WI38 (cell line): ENCODE results near the gene AGR2.
"Not testable (repeated sequence)": the region's sequence is repeated elsewhere in the genome, so short reads cannot be mapped to it uniquely, and the experiment has no call there.

ENCODE experiments used
- H3K4me3 ChIP-seq: 2 replicates; pipeline ENCODE4 v1.5.1; 2011; ENCODE audit warnings: low read depth, mild to moderate bottlenecking, control low read depth, low read length
- CTCF ChIP-seq: IDR thresholded peaks from 2 replicates; pipeline ENCODE4 v1.5.1; 2012; ENCODE audit warnings: low read depth, mild to moderate bottlenecking, control low read depth, low read length

The AGR2 gene

GRCh38 chr7:16804674-16805439 lies at the start of gene AGR2:
Gene AGR2, minus strand, starts transcription at chr7:16804999. Its CDS starts 3,203 bp downstream, at chr7:16801796.
- no peak for TF ChIP-seq CTCF
- H3K4me3 ChIP-seq: no peak within 1 kb of the TSS

DNA sequence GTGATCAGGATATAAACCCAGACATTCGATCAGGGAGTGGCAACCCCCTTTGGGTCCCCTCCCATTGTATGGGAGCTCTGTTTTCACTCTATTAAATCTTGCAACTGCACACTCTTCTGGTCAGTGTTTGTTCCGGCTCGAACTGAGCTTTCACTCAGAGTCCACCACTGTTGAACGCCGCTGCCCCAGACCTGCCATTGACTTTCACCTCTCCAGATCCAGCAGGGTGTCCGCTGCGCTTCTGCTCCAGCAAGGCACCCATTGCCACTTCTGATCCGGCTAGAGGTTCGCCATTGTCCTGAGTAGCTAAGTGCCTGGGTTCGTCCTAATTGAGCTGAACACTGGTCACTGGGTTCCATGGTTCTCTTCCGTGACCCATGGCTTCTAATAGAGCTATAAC lies 48.4 kb upstream of the AGR2 start:
- H3K4me3 ChIP-seq: not testable (repeated sequence)

DNA sequence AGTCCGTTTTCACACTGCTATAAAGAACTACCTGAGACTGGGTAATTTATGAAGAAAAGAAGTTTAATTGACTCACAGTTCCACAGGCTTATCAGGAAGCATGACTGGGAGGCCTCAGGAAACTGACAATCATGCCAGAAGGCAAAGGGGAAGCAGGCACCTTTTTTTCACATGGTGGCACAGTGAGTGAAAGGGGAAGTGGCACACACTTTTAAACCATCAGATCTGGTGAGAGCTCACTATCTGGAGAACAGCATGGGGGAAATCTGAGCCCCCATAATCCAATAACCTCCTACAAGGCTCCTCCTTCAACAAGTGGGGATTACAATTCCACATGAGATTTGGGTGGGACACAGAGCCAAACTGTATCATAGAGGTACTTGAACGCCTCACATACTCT lies 47.0 kb upstream of the AGR2 start:
- no peak for TF ChIP-seq CTCF
- no peak overlapping the region for H3K4me3 ChIP-seq

GRCh38 chr7:16850614-16851466 lies 46.0 kb upstream of the AGR2 start:
- TF ChIP-seq CTCF: no peak
- no peak overlapping the region for H3K4me3 ChIP-seq

DNA sequence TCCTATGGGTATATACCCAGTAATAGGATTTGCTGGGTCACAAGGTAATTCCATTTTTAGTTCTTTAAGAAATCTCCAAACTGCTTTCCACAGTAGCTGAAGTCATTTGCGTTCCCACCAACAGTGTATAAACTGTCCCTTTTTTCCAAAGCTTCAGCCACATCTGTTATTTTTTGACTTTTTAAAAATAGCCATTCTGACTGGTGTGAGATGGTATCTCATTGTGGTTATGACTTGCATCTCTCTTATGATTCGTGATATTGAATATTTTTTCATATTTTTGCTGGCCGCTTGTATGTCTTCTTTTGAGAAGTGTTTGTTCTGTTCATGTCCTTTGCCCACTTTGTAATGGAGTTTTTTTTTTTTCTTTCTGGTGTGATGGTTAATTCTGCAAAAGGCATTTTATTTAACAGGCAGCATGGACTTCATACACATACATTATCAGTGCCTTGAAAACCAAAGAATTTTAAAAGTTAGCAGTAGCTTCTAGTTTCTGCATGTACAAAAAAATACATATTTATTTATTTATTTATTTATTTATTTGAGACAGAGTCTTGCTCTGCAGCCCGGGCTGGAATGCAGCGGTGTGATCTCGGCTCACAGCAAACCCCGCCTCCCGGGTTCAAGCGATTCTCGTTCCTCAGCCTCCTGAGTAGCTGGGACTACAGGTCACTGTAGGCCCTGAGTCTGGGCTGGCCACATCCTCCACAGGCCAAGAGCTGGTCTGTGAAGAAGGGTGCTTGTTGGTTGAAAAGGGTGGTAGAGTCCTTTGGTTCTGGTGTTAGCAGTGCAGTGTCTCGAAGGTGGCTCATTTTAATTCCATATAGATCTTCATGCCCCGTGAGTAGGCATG lies 44.7 kb upstream of the AGR2 start:
- H3K4me3 ChIP-seq: no peak overlapping the region
- no peak for TF ChIP-seq CTCF

DNA sequence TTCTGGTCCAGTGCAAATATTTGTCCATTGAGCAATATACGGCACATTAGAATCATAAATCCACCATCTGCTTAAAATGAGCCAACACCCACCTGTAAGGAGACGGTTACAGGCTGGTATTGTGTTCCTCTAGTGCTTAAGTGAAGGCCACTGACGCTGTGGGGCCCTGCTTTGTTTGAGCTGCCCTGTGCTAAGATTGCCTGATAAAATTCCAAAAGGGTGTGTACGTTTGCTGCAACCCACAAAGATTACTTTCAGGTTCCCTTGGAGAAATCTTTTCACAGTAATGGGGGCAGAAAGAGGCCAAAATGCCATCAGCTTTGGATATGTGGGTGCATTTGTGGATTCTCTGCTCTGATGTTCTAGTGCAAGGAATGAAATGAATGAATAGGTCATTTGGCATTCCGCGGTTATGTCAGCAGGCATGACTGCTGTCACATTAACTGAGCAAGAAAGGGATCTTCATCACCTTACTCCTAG lies 42.6 kb upstream of the AGR2 start:
- H3K4me3 ChIP-seq: no peak overlapping the region
- no peak for TF ChIP-seq CTCF

DNA sequence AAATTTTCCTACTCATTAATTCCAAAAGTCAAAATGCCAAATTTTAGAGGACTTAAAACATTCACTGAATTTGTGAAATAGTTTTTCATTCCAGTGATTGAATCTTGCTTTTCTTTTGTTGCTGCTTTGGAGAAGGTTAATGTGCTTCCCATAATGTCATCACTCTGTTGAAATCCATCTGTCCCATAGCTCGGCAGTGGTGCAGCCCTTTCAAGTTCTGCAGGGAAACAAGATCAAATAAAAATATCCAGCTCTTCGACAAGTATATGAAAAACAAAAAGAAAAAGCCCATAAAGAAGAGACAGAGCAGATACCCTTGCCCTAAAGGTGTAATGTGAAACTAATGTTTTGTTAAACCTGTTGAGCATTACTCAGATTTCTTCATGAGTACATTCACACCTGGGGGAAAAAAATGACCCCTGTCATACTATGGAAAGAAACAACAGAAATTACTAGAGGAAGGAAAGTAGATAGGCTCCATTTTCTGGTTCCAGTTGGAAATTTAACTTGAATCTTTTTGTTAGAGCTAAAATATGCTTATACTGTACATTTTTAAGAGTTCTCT lies 41.9 kb upstream of the AGR2 start:
- H3K4me3 ChIP-seq: no peak overlapping the region

More for the DNA sequence above, 41.9 kb upstream of the AGR2 start:
- TF ChIP-seq CTCF: no peak
